ENCODE data around the gene FUCA1. TPM values are rescaled to one million over a fixed set of nuclear protein-coding genes. Genes with fewer than 3 reads are reported as not detected.

The FUCA1 gene
- total and polyA plus RNA-seq, 2 experiments from 2014 or later = 11.5 to 13.3 TPM

- no peaks in the 10 kb centered on the region for H3K36me3 ChIP-seq (ENCODE audit: low read depth)
- H3K9ac ChIP-seq = no peak overlapping the region
- no peak overlapping the region for H2AFZ ChIP-seq
- no peaks in the 10 kb centered on the region for H3K9me2 ChIP-seq (ENCODE audit: insufficient read depth)
- H3K4me1 ChIP-seq (ENCODE audit: insufficient read depth) = no peaks in the 10 kb centered on the region
- H3F3A ChIP-seq (ENCODE audit: insufficient read depth) = no peaks in the 10 kb centered on the region
- H3K9me3 ChIP-seq (ENCODE audit: low read depth) = no peaks in the 10 kb centered on the region
- in situ Hi-C loops (cut with MboI) = no loop called here
- DNase-seq = no peak
- 88 to 94% methylated on average over 3 of the region's 3 CpGs for WGBS, 2 experiments (ENCODE audit: low coverage in 1 of 2, low lambda C conversion rate in 2 of 2, missing lambda C conversion rate in 2 of 2)
- no peak for TF ChIP-seq EZH2phosphoT487 (IDR thresholded peaks at IDR 0.05; ENCODE audit: insufficient read depth, low read depth)
- TF ChIP-seq EZH2 (IDR thresholded peaks at IDR 0.05; ENCODE audit: insufficient read depth, poor library complexity, severe bottlenecking) = no peak
- no peak overlapping the region for H3K4me3 ChIP-seq
- H4K20me1 ChIP-seq (ENCODE audit: insufficient read depth) = no peaks in the 10 kb centered on the region
- no peaks in the 10 kb centered on the region for H3K79me2 ChIP-seq (ENCODE audit: insufficient read depth)
- H3K4me2 ChIP-seq (ENCODE audit: unreplicated experiment) = no peak overlapping the region
- no peak overlapping the region for H3K27ac ChIP-seq
- no peaks in the 10 kb centered on the region; the same call in 1 of the 2 replicates for H3K27me3 ChIP-seq (replicated peaks; ENCODE audit: insufficient read depth)
These were observed 31.0 kb upstream of the FUCA1 start for GRCh38 chr1:23899070-23899469.

- in situ Hi-C loops (cut with MboI) = no loop called here
- DNase-seq = no peak
- Histone ChIP-seq H3K9me2 (ENCODE audit: insufficient read depth) (no peaks in the 10 kb centered on the region), H4K20me1 (ENCODE audit: insufficient read depth) (no peaks in the 10 kb centered on the region), H3K4me1 (ENCODE audit: insufficient read depth) (no peaks in the 10 kb centered on the region), H3K79me2 (ENCODE audit: insufficient read depth) (no peaks in the 10 kb centered on the region), H3K27ac (no peak overlapping the region), H3K4me2 (ENCODE audit: unreplicated experiment) (no peak overlapping the region), H3F3A (ENCODE audit: insufficient read depth) (no peaks in the 10 kb centered on the region), H3K9ac (no peak overlapping the region), H3K36me3 (ENCODE audit: low read depth) (no peaks in the 10 kb centered on the region), H3K27me3 (replicated peaks; ENCODE audit: insufficient read depth) (0 out of 2 replicates have a peak, but pooled peaks cover 6% of the 10 kb centered on the region), H3K4me3 (no peak overlapping the region), H2AFZ (no peak overlapping the region), H3K9me3 (ENCODE audit: low read depth) (no peaks in the 10 kb centered on the region)
- 65 to 73% methylated on average over 6 of the region's 6 CpGs for WGBS, 2 experiments (ENCODE audit: low coverage in 1 of 2, low lambda C conversion rate in 2 of 2, missing lambda C conversion rate in 2 of 2)
- no peak for TF ChIP-seq EZH2phosphoT487 (IDR thresholded peaks at IDR 0.05; ENCODE audit: insufficient read depth, low read depth)
- no peak for TF ChIP-seq EZH2 (IDR thresholded peaks at IDR 0.05; ENCODE audit: insufficient read depth, poor library complexity, severe bottlenecking)
These were observed 29.0 kb upstream of the FUCA1 start for GRCh38 chr1:23897083-23897482.

GRCh38 chr1:23896491-23896890 lies 28.4 kb upstream of the FUCA1 start:
- no peak for DNase-seq
- Histone ChIP-seq H3K27ac (no peak overlapping the region), H3K4me1 (ENCODE audit: insufficient read depth) (no peaks in the 10 kb centered on the region), H3F3A (ENCODE audit: insufficient read depth) (no peaks in the 10 kb centered on the region), H3K9me2 (ENCODE audit: insufficient read depth) (no peaks in the 10 kb centered on the region), H3K4me3 (no peak overlapping the region), H4K20me1 (ENCODE audit: insufficient read depth) (no peaks in the 10 kb centered on the region), H3K79me2 (ENCODE audit: insufficient read depth) (no peaks in the 10 kb centered on the region), H3K9ac (no peak overlapping the region), H2AFZ (no peak overlapping the region), H3K36me3 (ENCODE audit: low read depth) (no peaks in the 10 kb centered on the region), H3K9me3 (ENCODE audit: low read depth) (no peaks in the 10 kb centered on the region), H3K27me3 (replicated peaks; ENCODE audit: insufficient read depth) (0 out of 2 replicates have a peak, but pooled peaks cover 6% of the 10 kb centered on the region), H3K4me2 (ENCODE audit: unreplicated experiment) (no peak overlapping the region)
- in situ Hi-C loops (cut with MboI) = no loop called here
- TF ChIP-seq EZH2phosphoT487 (IDR thresholded peaks at IDR 0.05; ENCODE audit: insufficient read depth, low read depth) (no peak), EZH2 (IDR thresholded peaks at IDR 0.05; ENCODE audit: insufficient read depth, poor library complexity, severe bottlenecking) (no peak)
- 27 to 40% methylated on average over 3 of the region's 3 CpGs for WGBS, 2 experiments (ENCODE audit: low coverage in 1 of 2, low lambda C conversion rate in 2 of 2, missing lambda C conversion rate in 2 of 2)

- Histone ChIP-seq H3K4me2 (ENCODE audit: unreplicated experiment) (no peak overlapping the region), H3K9me2 (ENCODE audit: insufficient read depth) (no peaks in the 10 kb centered on the region), H2AFZ (no peak overlapping the region), H3K27me3 (replicated peaks; ENCODE audit: insufficient read depth) (0 out of 2 replicates have a peak, but pooled peaks cover 6% of the 10 kb centered on the region), H3K9me3 (ENCODE audit: low read depth) (no peaks in the 10 kb centered on the region), H4K20me1 (ENCODE audit: insufficient read depth) (no peaks in the 10 kb centered on the region), H3K4me1 (ENCODE audit: insufficient read depth) (no peaks in the 10 kb centered on the region), H3K27ac (no peak overlapping the region), H3K9ac (no peak overlapping the region), H3F3A (ENCODE audit: insufficient read depth) (no peaks in the 10 kb centered on the region), H3K79me2 (ENCODE audit: insufficient read depth) (no peaks in the 10 kb centered on the region), H3K36me3 (ENCODE audit: low read depth) (no peaks in the 10 kb centered on the region), H3K4me3 (no peak overlapping the region)
- TF ChIP-seq EZH2phosphoT487 (IDR thresholded peaks at IDR 0.05; ENCODE audit: insufficient read depth, low read depth) (no peak), EZH2 (IDR thresholded peaks at IDR 0.05; ENCODE audit: insufficient read depth, poor library complexity, severe bottlenecking) (no peak)
- in situ Hi-C loops (cut with MboI) = no loop called here
- 50 to 53% methylated on average over 4 of the region's 4 CpGs for WGBS, 2 experiments (ENCODE audit: low coverage in 1 of 2, low lambda C conversion rate in 2 of 2, missing lambda C conversion rate in 2 of 2)
- no peak for DNase-seq
These were observed 27.9 kb upstream of the FUCA1 start for GRCh38 chr1:23895993-23896392.

GRCh38 chr1:23895082-23895481 lies 27.0 kb upstream of the FUCA1 start:
- TF ChIP-seq EZH2phosphoT487 (IDR thresholded peaks at IDR 0.05; ENCODE audit: insufficient read depth, low read depth) = no peak
- TF ChIP-seq EZH2 (IDR thresholded peaks at IDR 0.05; ENCODE audit: insufficient read depth, poor library complexity, severe bottlenecking) = no peak
- H2AFZ ChIP-seq = no peak overlapping the region
- no peak overlapping the region for H3K4me2 ChIP-seq (ENCODE audit: unreplicated experiment)
- H3K79me2 ChIP-seq (ENCODE audit: insufficient read depth) = no peaks in the 10 kb centered on the region
- H3F3A ChIP-seq (ENCODE audit: insufficient read depth) = no peaks in the 10 kb centered on the region
- no peaks in the 10 kb centered on the region for H3K9me2 ChIP-seq (ENCODE audit: insufficient read depth)
- H3K27ac ChIP-seq = no peak overlapping the region
- H3K9ac ChIP-seq = no peak overlapping the region
- no peak overlapping the region for H3K4me3 ChIP-seq
- no peaks in the 10 kb centered on the region for H3K36me3 ChIP-seq (ENCODE audit: low read depth)
- H3K9me3 ChIP-seq (ENCODE audit: low read depth) = no peaks in the 10 kb centered on the region
- 0 out of 2 replicates have a peak, but pooled peaks cover 6% of the 10 kb centered on the region for H3K27me3 ChIP-seq (replicated peaks; ENCODE audit: insufficient read depth)
- no peak for DNase-seq
- in situ Hi-C loops (cut with MboI) = no loop called here
- H4K20me1 ChIP-seq (ENCODE audit: insufficient read depth) = no peaks in the 10 kb centered on the region
- H3K4me1 ChIP-seq (ENCODE audit: insufficient read depth) = no peaks in the 10 kb centered on the region
- WGBS, 2 experiments (ENCODE audit: low coverage in 1 of 2, low lambda C conversion rate in 2 of 2, missing lambda C conversion rate in 2 of 2) = 68 to 71% methylated on average over 4 to 5 of the region's 5 CpGs
